GM10248 (cell line): ENCODE measurements around the gene NRBF2.

Experiments
- CTCF ChIA-PET: fragments of 300-600 bp; sonication (Branson Sonifier 250); formaldehyde crosslinking; extraction: SDS; loops from one replicate; lab custom pipeline; 2021; ENCODE audit warnings: antibody characterized with exemption; lab: Yijun Ruan, JAX
- POLR2A ChIA-PET: fragments of 350-650 bp; sonication (Branson Sonifier 250); formaldehyde crosslinking; extraction: SDS; loops from one replicate; lab custom pipeline; 2020; ENCODE audit warnings: antibody characterized with exemption; lab: Yijun Ruan, JAX
- DNase-seq: peaks from one replicate; pipeline ENCODE4 v3.0.0; 2012; ENCODE audit errors: extremely low spot score
- CTCF ChIP-seq: IDR thresholded peaks from 2 replicates; pipeline ENCODE4 v1.5.1; 2012; ENCODE audit warnings: mild to moderate bottlenecking, low read depth; ENCODE audit errors: extremely low read depth, missing control alignments, control extremely low read depth

The NRBF2 gene

DNA sequence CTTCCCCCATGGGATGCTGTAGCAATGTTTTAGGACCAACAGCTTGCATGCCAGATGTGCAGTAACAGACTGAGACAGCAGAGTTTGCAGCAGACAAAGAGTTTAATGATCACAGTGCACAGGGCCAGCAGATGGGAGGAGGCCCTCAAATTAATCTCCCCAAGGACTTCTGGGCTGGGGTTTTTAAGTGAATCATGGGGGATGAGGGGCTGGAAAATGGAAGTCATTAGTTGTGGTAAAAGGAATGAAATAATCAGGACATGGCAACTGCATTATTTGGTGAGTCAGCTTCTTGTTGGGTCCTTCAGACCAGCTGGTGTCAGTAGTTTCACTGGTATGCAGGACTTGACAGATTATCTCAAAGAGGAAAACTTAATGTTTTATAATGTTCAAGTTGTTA, 12.6 kb upstream of the NRBF2 start:
- TF ChIP-seq CTCF, result no peak
- ChIA-PET CTCF (interaction anchor here (1.3 kb wide), 1 partner anchor 459 kb away, joined by 3 read pairs; no protein-coding TSS in a partner anchor), POLR2A (no interaction called here)
- no peak for DNase-seq

GRCh38 chr10:63123727-63124362, 9.3 kb upstream of the NRBF2 start:
- CTCF ChIA-PET, result interaction anchor here (1.9 kb wide), 1 partner anchor 9 kb away, joined by 4 read pairs; the partner anchor contains the start of gene NRBF2
- POLR2A ChIA-PET, result no interaction called here
- DNase-seq, result no peak
- no peak for TF ChIP-seq CTCF

- no peak for TF ChIP-seq CTCF
- CTCF ChIA-PET, result no interaction called here
Measured at GRCh38 chr10:63125459-63125858, 7.7 kb upstream of the NRBF2 start.

DNA sequence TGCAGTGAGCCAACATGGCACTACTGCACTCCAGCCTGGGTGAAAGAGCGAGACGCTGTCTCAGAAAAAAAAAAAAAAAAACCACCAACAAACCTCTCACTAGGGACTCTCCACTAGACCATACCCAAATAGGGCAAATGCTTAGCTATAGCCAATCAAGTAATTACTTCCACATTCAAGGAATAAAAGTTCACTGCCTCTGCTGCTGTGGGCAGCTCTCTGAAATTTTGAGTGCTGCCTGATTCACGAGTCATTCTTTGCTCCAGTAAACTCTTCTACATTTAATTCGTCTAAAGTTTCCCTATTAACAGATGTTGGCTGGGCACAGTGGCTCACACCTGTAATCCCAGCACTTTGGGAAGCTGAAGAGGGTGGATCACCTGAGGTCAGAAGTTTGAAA, 4.7 kb upstream of the NRBF2 start:
- no peak for TF ChIP-seq CTCF
- POLR2A ChIA-PET, result no interaction called here
- CTCF ChIA-PET, result interaction anchor here (0.7 to 1.0 kb wide), 2 partner anchors 13 to 30 kb away, joined by 3 read pairs; no protein-coding TSS in a partner anchor
- no peak for DNase-seq

More at GRCh38 chr10:63125459-63125858, 7.7 kb upstream of the NRBF2 start:
- DNase-seq, result no peak
- POLR2A ChIA-PET, result interaction anchor here (0.7 kb wide), 1 partner anchor 282 kb away, joined by 3 read pairs; no protein-coding TSS in a partner anchor

GRCh38 chr10:63129888-63130287, 3.2 kb upstream of the NRBF2 start:
- no peak for TF ChIP-seq CTCF
- DNase-seq, result no peak
- CTCF ChIA-PET, result interaction anchor here (1.0 to 1.6 kb wide), 2 partner anchors 28 to 693 kb away, joined by 3 to 5 read pairs; no protein-coding TSS in a partner anchor
- POLR2A ChIA-PET, result no interaction called here

GRCh38 chr10:63132651-63133055, 475 bp upstream of the NRBF2 start:
- ChIA-PET CTCF (interaction anchor here (0.8 to 7.8 kb wide), 12 partner anchors 8 to 695 kb away, joined by 3 to 24 read pairs (median 4); no protein-coding TSS in a partner anchor), POLR2A (interaction anchor here (0.6 to 0.9 kb wide), 7 partner anchors 14 to 676 kb away, joined by 3 to 4 read pairs (median 3); no protein-coding TSS in a partner anchor)
- no peak for DNase-seq
- no peak for TF ChIP-seq CTCF
